Measurements from ENCODE around the gene TMEM200A. TPM values are rescaled to one million over a fixed set of nuclear protein-coding genes. Genes with fewer than 3 reads are reported as not detected.
A peak's percentile ranks its signal among the peaks of the same experiment; 100 is the strongest.

Gene TMEM200A
- total RNA-seq, 1 experiment from 2014 or later = 22.9 TPM

- no peaks in the 10 kb centered on the region for H4K20me1 ChIP-seq (ENCODE audit: insufficient read depth)
- no peaks in the 10 kb centered on the region for H3K27me3 ChIP-seq (ENCODE audit: insufficient read depth, low read length)
- no peak overlapping the region for H2AFZ ChIP-seq (ENCODE audit: low read depth, low read length, poor library complexity, severe bottlenecking)
- H3K4me3 ChIP-seq (replicated peaks in 1 of 2; ENCODE audit: low read depth in 1 of 2, low read length in 2 of 2) = no peak overlapping the region
- TF ChIP-seq EGR1 (IDR thresholded peaks at IDR 0.05; ENCODE audit: low read depth) (no peak), POLR2AphosphoS5 (IDR thresholded peaks at IDR 0.05; ENCODE audit: low read depth, low read length) (no peak), CBX3 (IDR thresholded peaks at IDR 0.05; ENCODE audit: low read depth) (no peak), ZNF274 (IDR thresholded peaks at IDR 0.05; ENCODE audit: low read depth, low read length) (no peak), ELF1 (IDR thresholded peaks at IDR 0.05; ENCODE audit: borderline replicate concordance, low read depth) (no peak), POLR2A (IDR thresholded peaks at IDR 0.05; ENCODE audit: borderline replicate concordance, extremely low read depth, insufficient read depth, insufficient read length) (no peak), CTCF (IDR thresholded peaks at IDR 0.05 in 2 of 3, conservative IDR thresholded peaks at IDR 0.05 in 1 of 3; ENCODE audit: borderline replicate concordance in 1 of 3, insufficient read depth in 1 of 3, low read depth in 2 of 3, low read length in 2 of 3) (no peak), SIN3A (IDR thresholded peaks at IDR 0.05; ENCODE audit: low read depth) (no peak), TCF7L2 (IDR thresholded peaks at IDR 0.05; ENCODE audit: borderline replicate concordance, extremely low read depth, insufficient read depth, insufficient read length) (no peak), RAD21 (IDR thresholded peaks at IDR 0.05; ENCODE audit: low read depth) (no peak), CEBPB (IDR thresholded peaks at IDR 0.05; ENCODE audit: low read depth) (no peak)
- TF ChIP-seq, protein P1, sequence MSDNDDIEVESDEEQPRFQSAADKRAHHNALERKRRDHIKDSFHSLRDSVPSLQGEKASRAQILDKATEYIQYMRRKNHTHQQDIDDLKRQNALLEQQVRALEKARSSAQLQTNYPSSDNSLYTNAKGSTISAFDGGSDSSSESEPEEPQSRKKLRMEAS (IDR thresholded peaks at IDR 0.05) = no peak
- peak overlapping the region; percentile 3; the same call in 1 of the 2 replicates for H3K27ac ChIP-seq (ENCODE audit: low read depth, low read length)
- H3K9me2 ChIP-seq (ENCODE audit: insufficient read depth) = no peaks in the 10 kb centered on the region
- H3K9ac ChIP-seq (ENCODE audit: low read length) = no peak overlapping the region
- no peaks in the 10 kb centered on the region for H3K9me3 ChIP-seq (ENCODE audit: control insufficient read depth in 1 of 2, insufficient read depth in 1 of 2, low read depth in 1 of 2, low read length in 2 of 2)
- no peak for ATAC-seq
- RAD21 ChIA-PET (ENCODE audit: low non-redundant PET in 1 of 2, low total read pairs in 2 of 2, uncharacterized antibody in 2 of 2, unreplicated experiment in 2 of 2) = no interaction called here
- intact Hi-C loops (cut with micrococcal nuclease) = no loop called here
- H3K79me2 ChIP-seq (ENCODE audit: insufficient read depth, low read length) = no peaks in the 10 kb centered on the region
- H3K4me2 ChIP-seq (ENCODE audit: low read length) = peak overlapping the region; percentile 68
- POLR2A ChIA-PET = no interaction called here
- H3K4me1 ChIP-seq (ENCODE audit: control insufficient read depth in 1 of 2, insufficient read depth in 2 of 2, low read length in 2 of 2) = peaks cover 3 to 44% of the 10 kb centered on the region in 2 experiments; a peak in 3 of 4 replicates
- BruUV-seq (replicated peaks) = no TSS peak
- DNase-seq (ENCODE audit: low read depth, low spot score) = no peak
- H3K36me3 ChIP-seq (ENCODE audit: control insufficient read depth in 1 of 2, insufficient read depth in 2 of 2, low read length in 2 of 2) = no peaks in the 10 kb centered on the region
- CTCF ChIA-PET = no interaction called here
Measured at GRCh38 chr6:130424710-130425109, 58.9 kb downstream of the TMEM200A start.
